ENCODE results near the gene CEL. TPM values are rescaled to one million over a fixed set of nuclear protein-coding genes. Genes with fewer than 3 reads are reported as not detected.
"Not testable (repeated sequence)": the region's sequence is repeated elsewhere in the genome, so short reads cannot be mapped to it uniquely, and the experiment has no call there.

CEL gene
- total RNA-seq, 1 experiment from 2014 or later: 0.19 TPM

- no peak overlapping the region for H3K4me3 ChIP-seq (ENCODE audit: low read length)
- H3K79me2 ChIP-seq (ENCODE audit: low read length): no peaks in the 10 kb centered on the region
- H2AFZ ChIP-seq (ENCODE audit: low read length): no peak overlapping the region
- no peak for DNase-seq
- H3K36me3 ChIP-seq (ENCODE audit: insufficient read depth, low read length): no peaks in the 10 kb centered on the region
- H3K27me3 ChIP-seq (ENCODE audit: low read length): no peaks in the 10 kb centered on the region
- no peaks in the 10 kb centered on the region for H4K20me1 ChIP-seq (ENCODE audit: insufficient read depth, low read depth, low read length)
- H3K4me1 ChIP-seq (ENCODE audit: low read length): peaks cover 3% of the 10 kb centered on the region; the same call in 1 of the 2 replicates
- H3K9ac ChIP-seq (ENCODE audit: low read length): no peak overlapping the region
- H3K9me2 ChIP-seq (replicated peaks; ENCODE audit: insufficient read depth, low read length): no peaks in the 10 kb centered on the region
- no peak overlapping the region for H3K27ac ChIP-seq (ENCODE audit: low read length)
- H3K4me2 ChIP-seq (ENCODE audit: low read depth, low read length, poor library complexity, severe bottlenecking): no peak overlapping the region
- no peaks in the 10 kb centered on the region for H3K9me3 ChIP-seq (ENCODE audit: low read length)
These were observed 4.8 kb upstream of the CEL start for GRCh38 chr9:133057006-133057405.

DNA sequence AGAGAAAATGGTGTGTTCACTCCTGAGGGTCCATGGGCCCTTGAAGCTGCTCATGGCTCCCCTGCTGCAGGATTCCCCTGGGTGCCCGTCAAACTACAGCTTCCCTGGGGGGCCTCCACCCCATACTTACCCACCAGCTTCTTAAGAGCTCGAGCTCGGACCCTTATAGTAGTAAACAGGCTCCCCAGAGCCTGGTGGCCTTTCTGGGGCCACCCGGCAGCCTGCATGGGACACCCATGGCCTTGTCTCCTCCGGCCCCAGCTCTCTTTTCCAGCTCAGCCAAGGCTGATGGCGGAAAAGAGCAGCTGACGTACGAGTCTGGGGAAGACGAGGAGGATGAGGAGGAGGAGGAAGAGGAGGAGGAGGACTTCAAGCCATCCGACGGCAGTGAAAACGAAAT, 4.2 kb upstream of the CEL start:
- H3K27me3 ChIP-seq (ENCODE audit: low read length): no peaks in the 10 kb centered on the region
- H3K36me3 ChIP-seq (ENCODE audit: insufficient read depth, low read length): no peaks in the 10 kb centered on the region
- no peak for DNase-seq
- no peaks in the 10 kb centered on the region for H3K79me2 ChIP-seq (ENCODE audit: low read length)
- no peaks in the 10 kb centered on the region for H4K20me1 ChIP-seq (ENCODE audit: insufficient read depth, low read depth, low read length)
- peaks cover 3% of the 10 kb centered on the region; the same call in 1 of the 2 replicates for H3K4me1 ChIP-seq (ENCODE audit: low read length)
- no peaks in the 10 kb centered on the region for H3K9me3 ChIP-seq (ENCODE audit: low read length)
- no peak overlapping the region for H3K9ac ChIP-seq (ENCODE audit: low read length)
- no peak overlapping the region for H3K27ac ChIP-seq (ENCODE audit: low read length)
- H3K4me3 ChIP-seq (ENCODE audit: low read length): no peak overlapping the region
- H3K4me2 ChIP-seq (ENCODE audit: low read depth, low read length, poor library complexity, severe bottlenecking): no peak overlapping the region
- H2AFZ ChIP-seq (ENCODE audit: low read length): no peak overlapping the region
- no peaks in the 10 kb centered on the region for H3K9me2 ChIP-seq (replicated peaks; ENCODE audit: insufficient read depth, low read length)

GRCh38 chr9:133058071-133058470, 3.7 kb upstream of the CEL start:
- Histone ChIP-seq H3K4me2 (ENCODE audit: low read depth, low read length, poor library complexity, severe bottlenecking) (no peak overlapping the region), H3K79me2 (ENCODE audit: low read length) (no peaks in the 10 kb centered on the region), H3K9me3 (ENCODE audit: low read length) (no peaks in the 10 kb centered on the region), H3K27me3 (ENCODE audit: low read length) (no peaks in the 10 kb centered on the region), H3K4me3 (ENCODE audit: low read length) (no peak overlapping the region), H3K27ac (ENCODE audit: low read length) (no peak overlapping the region), H3K9ac (ENCODE audit: low read length) (no peak overlapping the region), H2AFZ (ENCODE audit: low read length) (no peak overlapping the region), H4K20me1 (ENCODE audit: insufficient read depth, low read depth, low read length) (no peaks in the 10 kb centered on the region), H3K36me3 (ENCODE audit: insufficient read depth, low read length) (no peaks in the 10 kb centered on the region), H3K9me2 (replicated peaks; ENCODE audit: insufficient read depth, low read length) (no peaks in the 10 kb centered on the region), H3K4me1 (ENCODE audit: low read length) (peaks cover 3% of the 10 kb centered on the region; the same call in 1 of the 2 replicates)
- DNase-seq: no peak

DNA sequence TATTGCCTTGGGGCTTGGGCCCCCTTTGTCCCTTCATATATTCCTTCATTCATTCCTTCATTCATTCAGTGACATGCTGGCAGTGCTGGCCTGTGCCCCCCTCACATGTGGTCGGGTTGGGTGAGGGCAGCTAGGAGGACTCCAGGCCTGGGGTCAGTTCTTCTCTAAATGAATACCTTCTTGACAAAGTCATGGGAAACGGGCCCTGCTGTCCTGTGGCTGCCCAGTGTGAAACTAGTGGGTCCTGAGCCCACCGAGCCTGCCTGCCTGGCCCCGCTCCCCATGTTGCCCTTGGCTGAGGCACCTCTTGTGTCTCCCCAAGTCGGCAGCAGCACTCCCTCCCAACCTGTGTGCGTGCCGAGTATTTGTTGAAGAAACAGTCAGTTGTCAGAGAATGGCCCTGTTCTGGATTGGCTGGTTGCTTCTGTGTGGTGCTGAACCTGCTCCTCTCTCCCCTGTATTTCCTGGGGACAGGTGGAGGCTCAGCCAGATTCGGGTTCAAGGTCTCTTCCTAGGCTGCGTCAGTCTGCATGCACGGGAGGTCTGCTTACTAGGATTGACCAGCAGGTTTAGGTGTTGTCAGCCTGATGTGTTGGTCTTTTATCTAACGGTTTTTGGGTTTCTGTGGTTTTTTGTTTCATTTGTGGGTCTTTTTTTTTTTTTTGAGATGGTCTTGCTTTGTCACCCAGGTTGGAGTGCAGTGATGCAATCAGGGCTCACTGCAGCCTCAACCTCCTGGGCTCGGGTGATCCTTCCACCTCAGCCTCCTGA, 3.0 kb upstream of the CEL start:
- Histone ChIP-seq H2AFZ (ENCODE audit: low read length) (no peak overlapping the region), H3K9ac (ENCODE audit: low read length) (no peak overlapping the region), H4K20me1 (ENCODE audit: insufficient read depth, low read depth, low read length) (no peaks in the 10 kb centered on the region), H3K9me3 (ENCODE audit: low read length) (no peaks in the 10 kb centered on the region), H3K36me3 (ENCODE audit: insufficient read depth, low read length) (no peaks in the 10 kb centered on the region), H3K9me2 (replicated peaks; ENCODE audit: insufficient read depth, low read length) (no peaks in the 10 kb centered on the region), H3K27ac (ENCODE audit: low read length) (no peak overlapping the region), H3K27me3 (ENCODE audit: low read length) (no peaks in the 10 kb centered on the region), H3K4me3 (ENCODE audit: low read length) (no peak overlapping the region), H3K79me2 (ENCODE audit: low read length) (no peaks in the 10 kb centered on the region), H3K4me1 (ENCODE audit: low read length) (peaks cover 3% of the 10 kb centered on the region; the same call in 1 of the 2 replicates), H3K4me2 (ENCODE audit: low read depth, low read length, poor library complexity, severe bottlenecking) (no peak overlapping the region)
- DNase-seq: no peak

DNA sequence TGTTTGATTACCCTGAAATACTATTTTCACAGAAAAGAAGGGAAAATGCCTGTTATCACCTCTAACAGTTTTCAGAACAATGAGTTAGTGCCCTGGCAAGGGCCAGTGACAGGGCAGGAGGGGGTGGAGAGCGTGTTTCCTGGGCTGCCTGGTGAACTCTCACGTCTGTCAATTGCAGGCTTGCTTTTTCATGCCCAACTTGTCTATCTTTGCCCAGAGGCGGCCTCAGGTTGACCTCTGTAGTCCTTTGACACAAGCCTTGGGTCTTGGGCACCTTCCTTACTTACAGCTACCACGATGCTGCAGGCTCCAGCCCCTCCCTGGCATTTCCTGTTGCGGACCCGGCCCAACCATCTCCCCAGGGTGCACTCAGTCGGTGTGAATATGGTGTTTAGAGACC, 2.2 kb upstream of the CEL start:
- no peaks in the 10 kb centered on the region for H3K36me3 ChIP-seq (ENCODE audit: insufficient read depth, low read length)
- H3K9me3 ChIP-seq (ENCODE audit: low read length): no peaks in the 10 kb centered on the region
- no peak overlapping the region for H3K4me3 ChIP-seq (ENCODE audit: low read length)
- H3K27ac ChIP-seq (ENCODE audit: low read length): no peak overlapping the region
- DNase-seq: no peak
- H3K79me2 ChIP-seq (ENCODE audit: low read length): no peaks in the 10 kb centered on the region
- no peak overlapping the region for H3K9ac ChIP-seq (ENCODE audit: low read length)
- H3K4me2 ChIP-seq (ENCODE audit: low read depth, low read length, poor library complexity, severe bottlenecking): no peak overlapping the region
- H4K20me1 ChIP-seq (ENCODE audit: insufficient read depth, low read depth, low read length): no peaks in the 10 kb centered on the region
- no peaks in the 10 kb centered on the region for H3K27me3 ChIP-seq (ENCODE audit: low read length)
- no peak overlapping the region for H2AFZ ChIP-seq (ENCODE audit: low read length)
- no peaks in the 10 kb centered on the region for H3K9me2 ChIP-seq (replicated peaks; ENCODE audit: insufficient read depth, low read length)
- peaks cover 3% of the 10 kb centered on the region; the same call in 1 of the 2 replicates for H3K4me1 ChIP-seq (ENCODE audit: low read length)

GRCh38 chr9:133060417-133060841, 1.4 kb upstream of the CEL start:
- DNase-seq: no peak
- H3K4me2 ChIP-seq (ENCODE audit: low read depth, low read length, poor library complexity, severe bottlenecking): no peak overlapping the region
- H3K9me3 ChIP-seq (ENCODE audit: low read length): no peaks in the 10 kb centered on the region
- H3K79me2 ChIP-seq (ENCODE audit: low read length): no peaks in the 10 kb centered on the region
- no peaks in the 10 kb centered on the region for H3K9me2 ChIP-seq (replicated peaks; ENCODE audit: insufficient read depth, low read length)
- H2AFZ ChIP-seq (ENCODE audit: low read length): no peak overlapping the region
- H3K27ac ChIP-seq (ENCODE audit: low read length): no peak overlapping the region
- no peaks in the 10 kb centered on the region for H3K27me3 ChIP-seq (ENCODE audit: low read length)
- H3K36me3 ChIP-seq (ENCODE audit: insufficient read depth, low read length): no peaks in the 10 kb centered on the region
- H4K20me1 ChIP-seq (ENCODE audit: insufficient read depth, low read depth, low read length): no peaks in the 10 kb centered on the region
- H3K9ac ChIP-seq (ENCODE audit: low read length): no peak overlapping the region
- H3K4me1 ChIP-seq (ENCODE audit: low read length): peaks cover 3% of the 10 kb centered on the region; the same call in 1 of the 2 replicates
- H3K4me3 ChIP-seq (ENCODE audit: low read length): no peak overlapping the region

DNA sequence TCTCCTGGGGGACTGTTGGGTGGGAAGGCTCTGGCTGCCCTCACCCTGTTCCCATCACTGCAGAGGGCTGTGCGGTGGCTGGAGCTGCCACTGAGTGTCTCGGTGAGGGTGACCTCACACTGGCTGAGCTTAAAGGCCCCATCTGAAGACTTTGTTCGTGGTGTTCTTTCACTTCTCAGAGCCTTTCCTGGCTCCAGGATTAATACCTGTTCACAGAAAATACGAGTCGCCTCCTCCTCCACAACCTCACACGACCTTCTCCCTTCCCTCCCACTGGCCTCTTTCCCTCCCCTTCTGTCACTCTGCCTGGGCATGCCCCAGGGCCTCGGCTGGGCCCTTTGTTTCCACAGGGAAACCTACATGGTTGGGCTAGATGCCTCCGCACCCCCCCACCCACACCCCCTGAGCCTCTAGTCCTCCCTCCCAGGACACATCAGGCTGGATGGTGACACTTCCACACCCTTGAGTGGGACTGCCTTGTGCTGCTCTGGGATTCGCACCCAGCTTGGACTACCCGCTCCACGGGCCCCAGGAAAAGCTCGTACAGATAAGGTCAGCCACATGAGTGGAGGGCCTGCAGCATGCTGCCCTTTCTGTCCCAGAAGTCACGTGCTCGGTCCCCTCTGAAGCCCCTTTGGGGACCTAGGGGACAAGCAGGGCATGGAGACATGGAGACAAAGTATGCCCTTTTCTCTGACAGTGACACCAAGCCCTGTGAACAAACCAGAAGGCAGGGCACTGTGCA, 590 bp upstream of the CEL start:
- H3K9ac ChIP-seq (ENCODE audit: low read length); H3K4me3 ChIP-seq (ENCODE audit: low read length); H3K27ac ChIP-seq (ENCODE audit: low read length); H3K4me2 ChIP-seq (ENCODE audit: low read depth, low read length, poor library complexity, severe bottlenecking); DNase-seq; H3K79me2 ChIP-seq (ENCODE audit: low read length); H3K9me2 ChIP-seq (replicated peaks; ENCODE audit: insufficient read depth, low read length); H3K36me3 ChIP-seq (ENCODE audit: insufficient read depth, low read length); H2AFZ ChIP-seq (ENCODE audit: low read length); H3K4me1 ChIP-seq (ENCODE audit: low read length); H3K9me3 ChIP-seq (ENCODE audit: low read length); H3K27me3 ChIP-seq (ENCODE audit: low read length); H4K20me1 ChIP-seq (ENCODE audit: insufficient read depth, low read depth, low read length): not testable (repeated sequence)

DNA sequence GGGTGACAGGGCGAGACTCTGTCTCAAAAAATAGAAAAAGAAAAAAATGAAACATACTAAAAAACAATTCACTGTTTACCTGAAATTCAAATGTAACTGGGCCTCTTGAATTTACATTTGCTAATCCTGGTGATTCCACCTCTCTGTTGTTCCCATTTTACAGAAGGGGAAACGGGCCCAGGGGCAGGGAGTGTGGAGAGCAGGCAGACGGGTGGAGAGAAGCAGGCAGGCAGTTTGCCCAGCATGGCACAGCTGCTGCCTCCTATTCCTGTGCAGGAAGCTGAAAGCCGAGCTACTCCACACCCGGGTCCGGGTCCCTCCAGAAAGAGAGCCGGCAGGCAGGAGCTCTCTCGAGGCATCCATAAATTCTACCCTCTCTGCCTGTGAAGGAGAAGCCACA, 788 bp downstream of the CEL start:
- H3K79me2 ChIP-seq (ENCODE audit: low read length); DNase-seq; H3K9ac ChIP-seq (ENCODE audit: low read length); H3K9me3 ChIP-seq (ENCODE audit: low read length); H3K27ac ChIP-seq (ENCODE audit: low read length); H3K4me2 ChIP-seq (ENCODE audit: low read depth, low read length, poor library complexity, severe bottlenecking); H3K9me2 ChIP-seq (replicated peaks; ENCODE audit: insufficient read depth, low read length); H3K4me3 ChIP-seq (ENCODE audit: low read length); H4K20me1 ChIP-seq (ENCODE audit: insufficient read depth, low read depth, low read length); H3K27me3 ChIP-seq (ENCODE audit: low read length); H2AFZ ChIP-seq (ENCODE audit: low read length); H3K4me1 ChIP-seq (ENCODE audit: low read length); H3K36me3 ChIP-seq (ENCODE audit: insufficient read depth, low read length): not testable (repeated sequence)
